NCI-H748 (cell line): ENCODE measurements around the gene ZFP36.
"Not testable (repeated sequence)": the region's sequence is repeated elsewhere in the genome, so short reads cannot be mapped to it uniquely, and the experiment has no call there.

ENCODE experiments used
- DNase-seq: peaks from one replicate; lab custom pipeline; 2025; ENCODE audit not compliant: unreplicated experiment; lab: John Stamatoyannopoulos, UW

The ZFP36 gene, protein sequence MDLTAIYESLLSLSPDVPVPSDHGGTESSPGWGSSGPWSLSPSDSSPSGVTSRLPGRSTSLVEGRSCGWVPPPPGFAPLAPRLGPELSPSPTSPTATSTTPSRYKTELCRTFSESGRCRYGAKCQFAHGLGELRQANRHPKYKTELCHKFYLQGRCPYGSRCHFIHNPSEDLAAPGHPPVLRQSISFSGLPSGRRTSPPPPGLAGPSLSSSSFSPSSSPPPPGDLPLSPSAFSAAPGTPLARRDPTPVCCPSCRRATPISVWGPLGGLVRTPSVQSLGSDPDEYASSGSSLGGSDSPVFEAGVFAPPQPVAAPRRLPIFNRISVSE

GRCh38 chr19:39406656-39407409 is at the start of gene ZFP36:
TSS of gene ZFP36 (plus strand) at chr19:39406847. CDS start at chr19:39406905, 58 bp downstream.
- DNase-seq: peak; percentile 85

DNA sequence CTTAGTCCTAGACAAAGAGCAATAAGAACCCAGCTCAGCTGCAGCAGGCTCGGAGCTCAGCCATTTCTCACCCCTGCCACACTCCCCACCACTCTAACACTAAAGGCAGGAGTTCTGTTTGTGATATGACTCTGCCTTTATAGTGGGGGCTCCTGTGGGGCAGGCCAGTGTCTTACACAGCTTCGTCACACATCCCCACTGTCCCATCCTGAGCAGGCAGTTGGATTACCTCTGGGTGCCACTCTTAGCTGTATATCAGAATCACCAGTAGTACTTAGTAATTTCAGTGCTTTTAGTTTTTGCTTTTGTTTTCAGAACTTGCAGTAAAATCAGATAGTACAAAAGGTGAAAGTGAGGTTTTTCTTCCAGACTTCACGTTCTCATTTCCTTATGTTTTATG is 47.6 kb upstream of the ZFP36 start:
- DNase-seq: no peak

- DNase-seq: no peak
These were observed 46.0 kb upstream of the ZFP36 start for GRCh38 chr19:39360599-39360998.

DNA sequence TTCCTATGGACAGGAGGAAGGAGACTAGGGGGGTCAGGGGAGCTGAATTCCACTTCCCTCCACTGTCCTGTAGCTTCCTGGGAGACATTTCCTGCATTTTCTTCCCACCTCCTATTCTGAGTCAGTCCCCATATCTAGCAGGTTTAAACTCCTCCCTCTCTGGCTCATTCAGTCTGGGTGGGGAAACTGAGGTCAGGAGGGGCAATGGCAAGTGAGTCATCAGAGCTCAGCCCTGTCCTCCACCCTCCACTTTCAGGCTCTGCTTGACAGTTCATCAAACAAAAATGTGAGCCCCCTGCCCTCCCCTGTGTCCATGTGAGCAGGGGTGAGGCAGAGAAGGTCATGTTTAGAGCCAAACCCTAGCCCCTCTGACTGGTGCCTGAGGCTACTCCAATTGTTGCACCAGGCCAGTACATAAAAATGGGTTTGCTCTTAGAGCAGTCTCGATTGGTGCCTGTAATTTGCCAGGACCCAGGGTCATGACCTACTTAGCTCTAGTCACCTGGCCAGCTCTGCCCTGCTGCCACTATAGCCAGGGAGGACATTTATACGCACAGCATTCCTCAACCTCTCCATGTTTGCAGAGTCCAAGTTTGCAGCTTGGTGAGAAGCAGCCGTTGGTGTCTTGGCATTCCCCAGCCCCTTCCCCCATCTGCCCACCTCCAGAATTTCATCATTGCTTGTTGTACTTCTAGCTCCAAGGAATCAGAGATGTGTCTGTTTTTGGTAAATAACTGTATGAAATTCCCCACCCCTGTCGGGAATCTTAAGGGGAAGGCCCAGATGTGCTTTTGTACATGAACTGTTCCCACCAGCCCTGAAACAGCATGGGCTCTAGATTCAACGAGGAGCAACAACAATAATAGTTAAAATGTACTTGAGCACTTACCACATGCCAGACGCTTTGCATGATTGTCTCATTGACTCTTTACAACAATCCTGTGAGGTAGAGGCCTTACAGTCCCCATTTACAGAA is 43.7 kb upstream of the ZFP36 start:
- DNase-seq: no peak

- no peak for DNase-seq
These were observed 42.7 kb upstream of the ZFP36 start for GRCh38 chr19:39363901-39364457.

- no peak for DNase-seq
These were observed 41.1 kb upstream of the ZFP36 start for GRCh38 chr19:39365531-39365930.

DNA sequence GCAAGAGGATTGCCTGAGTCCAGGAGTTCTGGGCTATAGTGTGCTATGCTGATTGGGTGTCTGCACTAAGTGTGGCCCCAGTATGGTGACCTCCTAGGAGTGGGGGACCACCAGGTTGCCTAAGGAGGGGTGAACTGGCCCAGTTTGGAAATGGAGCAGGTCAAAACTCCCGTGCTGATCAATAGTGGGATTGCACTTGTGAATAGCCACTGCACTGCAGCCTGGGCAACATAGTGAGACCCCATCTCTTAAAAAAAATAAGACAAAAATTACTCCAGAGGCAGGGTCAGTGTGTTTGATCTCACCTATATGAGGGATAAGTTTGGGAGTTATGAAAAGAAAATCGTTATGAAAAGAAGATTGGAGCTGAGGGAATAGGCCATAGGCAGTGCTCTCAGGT is 37.4 kb upstream of the ZFP36 start:
- DNase-seq: no peak

DNA sequence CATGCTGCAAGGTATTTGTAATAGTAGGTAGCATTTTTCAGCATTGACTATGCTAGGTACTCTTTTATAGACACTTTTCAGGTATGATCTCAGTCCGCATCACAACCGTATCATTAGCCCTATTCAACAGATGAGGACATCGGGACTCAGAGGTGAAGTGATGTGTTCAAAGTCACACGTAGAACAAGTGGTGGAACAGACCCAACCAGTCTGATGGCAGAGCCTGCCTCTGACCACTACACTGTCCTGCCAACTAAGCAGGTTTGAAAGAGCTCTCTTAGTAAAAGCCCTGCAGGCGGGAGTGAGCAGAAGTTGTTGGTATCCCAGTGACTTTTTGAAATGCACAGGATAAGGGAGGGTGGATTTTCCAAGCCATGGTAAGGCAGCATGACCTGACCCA is 35.9 kb upstream of the ZFP36 start:
- no peak for DNase-seq

DNA sequence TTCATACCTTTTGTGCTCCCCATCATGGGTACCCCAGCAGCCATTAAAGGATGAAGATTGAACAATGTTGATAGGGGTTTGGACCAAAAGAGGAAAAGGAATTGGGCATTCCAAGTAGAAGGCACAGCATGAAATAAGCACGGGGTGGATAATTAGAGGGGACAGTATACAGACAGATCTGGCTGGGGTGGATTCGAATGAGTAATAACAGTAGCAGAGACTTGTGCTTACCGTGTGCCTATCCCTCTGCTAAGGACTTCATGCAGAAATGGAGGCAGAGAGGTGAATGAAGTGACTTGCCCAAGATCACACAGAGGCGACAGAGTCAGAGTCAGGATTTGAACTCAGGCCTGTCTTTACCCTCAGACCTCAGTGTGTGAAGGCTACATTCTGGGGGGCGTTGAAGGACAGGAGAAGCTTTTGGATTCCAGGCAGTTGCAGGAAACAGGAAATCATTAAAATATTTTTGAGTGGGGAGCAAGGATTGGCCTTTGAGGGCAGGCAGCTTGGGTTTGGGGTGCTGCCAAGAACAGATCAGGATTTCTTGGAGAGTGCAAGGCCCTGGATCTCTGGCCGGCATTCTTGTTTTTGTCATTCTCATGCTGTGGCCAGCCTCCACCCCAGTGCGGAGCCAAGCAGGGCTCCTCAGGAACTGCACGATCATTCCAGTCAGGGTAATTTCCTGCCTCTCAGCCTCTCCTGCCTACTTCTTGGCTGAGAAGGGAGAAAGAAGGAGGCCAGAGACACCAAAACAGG is 34.4 kb upstream of the ZFP36 start:
- no peak for DNase-seq

DNA sequence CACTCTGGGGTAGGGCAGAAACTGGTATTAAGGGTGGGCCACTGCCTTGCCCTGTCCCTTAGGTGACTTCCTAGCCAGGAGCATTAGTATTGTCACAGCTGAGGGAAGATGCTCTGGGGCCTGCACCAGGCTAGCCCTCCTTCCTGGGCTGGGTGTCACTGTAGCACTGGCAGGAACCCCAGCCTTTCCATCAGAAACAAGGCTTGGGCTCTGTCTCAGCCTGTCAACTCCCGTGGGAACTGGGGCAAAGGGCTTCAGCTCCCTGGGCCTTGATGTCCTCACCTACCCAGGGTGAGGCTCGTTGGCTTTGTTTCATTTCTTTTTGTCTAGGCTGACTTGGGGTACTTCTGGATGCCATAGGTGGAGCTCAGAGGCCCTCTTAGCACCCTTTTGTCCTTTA is 33.7 kb upstream of the ZFP36 start:
- no peak for DNase-seq

- DNase-seq: no peak
These were observed 30.7 kb upstream of the ZFP36 start for GRCh38 chr19:39375929-39376328.

DNA sequence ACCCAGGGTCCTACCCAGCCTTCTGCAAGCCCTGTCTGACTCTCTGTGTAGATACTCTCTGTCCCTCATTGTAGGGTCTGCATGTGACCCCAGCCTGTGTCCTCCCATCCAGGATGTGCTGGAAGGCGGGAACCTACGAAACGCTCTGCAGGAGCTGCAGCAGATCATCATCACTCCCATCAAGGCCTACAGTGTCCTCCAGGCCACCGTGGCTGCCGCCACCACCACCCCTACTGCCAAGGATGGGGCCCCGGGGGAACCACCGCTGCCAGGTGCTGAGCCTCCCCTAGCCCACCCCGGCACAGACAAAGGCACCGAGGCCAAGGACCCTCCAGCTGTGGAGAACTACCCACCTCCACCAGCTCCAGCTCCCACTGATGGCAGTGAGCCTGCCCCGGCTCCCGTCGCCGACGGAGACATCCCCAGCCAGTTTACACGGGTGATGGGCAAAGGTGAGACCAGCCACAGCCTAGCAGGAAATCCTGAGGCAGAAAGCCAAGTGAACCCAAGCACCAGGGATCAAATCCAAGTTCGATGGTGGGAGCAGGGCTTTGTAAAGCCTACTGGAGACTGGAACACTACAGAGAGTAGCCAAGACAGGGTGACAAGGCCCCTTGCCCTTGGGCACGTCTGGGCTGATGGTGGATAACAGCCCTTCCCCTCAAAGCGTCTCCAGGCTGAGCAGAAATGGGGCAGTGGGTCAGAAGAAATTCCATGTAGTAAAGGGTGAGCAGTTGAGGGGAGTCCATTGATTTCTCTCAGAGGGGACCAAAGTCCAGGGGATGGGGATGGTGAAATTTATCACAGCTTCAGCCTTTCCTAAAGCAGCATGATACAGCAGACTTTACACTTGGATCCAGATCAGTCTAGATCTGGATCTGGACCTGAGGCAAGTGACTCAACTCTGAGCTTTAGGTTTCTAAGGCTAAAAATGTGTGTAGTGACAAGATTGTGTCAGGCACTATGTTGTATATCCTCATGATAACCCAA is 29.0 kb upstream of the ZFP36 start:
- DNase-seq: no peak

- DNase-seq: not testable (repeated sequence)
These were observed 27.3 kb upstream of the ZFP36 start for GRCh38 chr19:39379366-39379765.

DNA sequence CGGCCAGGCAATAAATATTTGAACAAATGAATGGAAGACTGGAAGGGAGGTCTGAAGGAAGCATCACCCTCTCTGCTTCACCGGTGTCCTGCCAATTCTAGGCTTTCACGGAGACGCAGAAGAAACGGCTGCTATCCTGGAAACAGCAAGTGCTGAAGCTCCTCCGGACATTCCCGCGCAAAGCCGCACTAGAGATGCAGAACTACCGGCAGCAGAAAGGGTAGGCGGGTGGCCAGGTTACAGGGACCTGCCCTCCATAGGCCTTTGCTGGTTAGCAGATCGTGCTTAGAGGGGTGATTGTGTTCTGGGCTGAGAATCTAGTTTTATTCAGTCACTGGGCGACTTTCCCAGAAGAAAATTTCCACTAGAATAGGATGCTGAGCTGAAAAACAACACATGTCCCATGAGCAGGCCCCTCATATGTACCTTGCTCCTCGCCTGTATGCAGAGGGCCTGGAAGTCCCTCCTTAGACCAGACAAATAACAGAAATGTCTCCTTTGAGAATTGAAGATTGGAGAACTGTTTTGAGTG is 26.7 kb upstream of the ZFP36 start:
- DNase-seq: no peak

DNA sequence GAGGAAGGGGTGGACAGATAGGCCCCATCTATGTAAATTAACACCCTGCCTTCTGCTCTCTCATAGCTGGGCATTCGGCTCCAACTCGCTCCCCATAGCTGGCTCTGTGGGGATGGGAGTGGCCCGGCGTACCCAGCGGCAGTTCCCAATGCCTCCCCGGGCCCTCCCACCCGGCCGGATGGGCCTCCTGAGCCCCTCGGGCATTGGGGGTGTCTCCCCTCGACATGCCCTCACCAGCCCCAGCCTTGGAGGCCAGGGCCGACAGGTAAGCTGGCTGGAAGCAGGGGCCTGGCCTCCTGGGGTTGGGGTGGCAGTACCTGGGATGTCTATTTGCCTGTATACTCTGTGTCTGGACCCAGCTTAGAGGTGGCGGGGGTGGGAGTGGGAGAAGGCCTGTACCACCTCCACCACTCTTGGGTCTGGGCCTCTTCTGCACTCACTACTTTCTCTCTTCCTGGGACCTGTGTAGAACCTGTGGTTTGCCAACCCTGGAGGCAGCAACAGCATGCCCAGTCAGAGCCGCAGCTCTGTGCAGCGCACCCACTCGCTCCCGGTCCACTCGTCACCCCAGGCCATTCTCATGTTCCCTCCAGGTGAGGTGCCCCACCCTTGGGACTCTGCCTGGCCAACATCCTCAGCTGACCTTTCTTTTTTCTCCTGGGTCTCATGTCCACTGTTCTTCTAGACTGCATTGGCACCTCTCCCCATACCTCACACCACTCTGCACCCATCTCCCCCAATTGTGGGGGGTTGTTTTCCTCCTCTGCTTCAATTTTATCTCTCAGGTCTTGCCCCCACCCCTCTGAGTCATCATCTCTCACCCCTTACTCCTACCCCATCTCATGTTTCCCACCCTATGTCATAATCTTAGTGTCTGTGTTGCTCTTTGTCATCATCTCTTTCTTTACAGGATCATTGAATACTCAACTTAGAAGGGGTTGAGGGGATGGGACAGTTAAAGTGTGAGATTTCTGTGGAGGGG is 25.8 kb upstream of the ZFP36 start:
- DNase-seq: no peak

- no peak for DNase-seq
These were observed 24.6 kb upstream of the ZFP36 start for GRCh38 chr19:39381910-39382611.
